Endothelial cell (in vitro differentiated cells): ENCODE measurements around the gene GARRE1. TPM values are rescaled to one million over a fixed set of nuclear protein-coding genes. Genes with fewer than 3 reads are reported as not detected.
"Not testable (repeated sequence)": the region's sequence is repeated elsewhere in the genome, so short reads cannot be mapped to it uniquely, and the experiment has no call there.

ENCODE experiments used
- DNase-seq: peaks from one replicate; pipeline ENCODE4 v3.0.0; 2021; ENCODE audit warnings: low spot score
- H3K27ac Mint-ChIP-seq: one replicate; pipeline ENCODE4 v1.8.0; 2021; ENCODE audit warnings: mixed read lengths, inconsistent platforms; ENCODE audit not compliant: unreplicated experiment
- H3K27me3 Mint-ChIP-seq: one replicate; pipeline ENCODE4 v1.8.0; 2021; ENCODE audit warnings: mild to moderate bottlenecking, moderate library complexity, mixed read lengths, inconsistent platforms; ENCODE audit not compliant: unreplicated experiment
- H3K36me3 Mint-ChIP-seq: one replicate; pipeline ENCODE4 v1.8.0; 2021; ENCODE audit warnings: mild to moderate bottlenecking, low read depth, mixed read lengths, inconsistent platforms; ENCODE audit not compliant: unreplicated experiment
- H3K4me1 Mint-ChIP-seq: one replicate; pipeline ENCODE4 v1.8.0; 2021; ENCODE audit warnings: mild to moderate bottlenecking, mixed read lengths, inconsistent platforms; ENCODE audit not compliant: unreplicated experiment
- H3K4me3 Mint-ChIP-seq: one replicate; pipeline ENCODE4 v1.8.0; 2021; ENCODE audit warnings: mild to moderate bottlenecking, mixed read lengths, inconsistent platforms; ENCODE audit not compliant: unreplicated experiment
- H3K9me3 Mint-ChIP-seq: one replicate; pipeline ENCODE4 v1.8.0; 2021; ENCODE audit warnings: mixed read lengths, inconsistent platforms; ENCODE audit not compliant: unreplicated experiment
- CTCF ChIP-seq: fragments of 200-600 bp; sonication (generic); IDR thresholded peaks from one replicate; pipeline ENCODE4 v1.5.0; 2021; ENCODE audit warnings: antibody characterized with exemption; ENCODE audit not compliant: unreplicated experiment
- total RNA-seq: library from RNA; stranded (reverse); fragmentation: NEBNext Ultra II Directional; extraction: Animal tissue kit (Norgen Biotek cat#: 25700); gene quantifications from one replicate; pipeline ENCODE4 v1.2.1, GENCODE V29; 2021; ENCODE audit not compliant: unreplicated experiment

The GARRE1 gene
- total RNA-seq, 1 donor from 2014 or later = 49.0 TPM

- TF ChIP-seq CTCF = no peak
- H3K36me3 Mint-ChIP-seq = no peaks in the 10 kb centered on the region
Measured at GRCh38 chr19:34213283-34213682, 41.1 kb upstream of the GARRE1 start.

GRCh38 chr19:34214040-34214439, 40.3 kb upstream of the GARRE1 start:
- no peak for DNase-seq
- no peak for TF ChIP-seq CTCF
- H3K36me3 Mint-ChIP-seq = no peaks in the 10 kb centered on the region
- no peaks in the 10 kb centered on the region for H3K9me3 Mint-ChIP-seq
- no peak overlapping the region for H3K27ac Mint-ChIP-seq
- H3K4me1 Mint-ChIP-seq = no peaks in the 10 kb centered on the region
- H3K4me3 Mint-ChIP-seq = no peak overlapping the region
- H3K27me3 Mint-ChIP-seq = peaks cover 3% of the 10 kb centered on the region

More at GRCh38 chr19:34213283-34213682, 41.1 kb upstream of the GARRE1 start:
- Mint-ChIP-seq H3K9me3 (no peaks in the 10 kb centered on the region), H3K27ac (no peak overlapping the region), H3K4me3 (no peak overlapping the region), H3K4me1 (no peaks in the 10 kb centered on the region), H3K27me3 (peaks cover 3% of the 10 kb centered on the region)
- no peak for DNase-seq

GRCh38 chr19:34215006-34215665, 39.2 kb upstream of the GARRE1 start:
- Mint-ChIP-seq H3K36me3 (peaks cover 7% of the 10 kb centered on the region), H3K4me3 (no peak overlapping the region), H3K9me3 (no peaks in the 10 kb centered on the region), H3K27me3 (peaks cover 3% of the 10 kb centered on the region), H3K27ac (no peak overlapping the region), H3K4me1 (no peaks in the 10 kb centered on the region)
- TF ChIP-seq CTCF = no peak
- no peak for DNase-seq

- no peak overlapping the region for H3K4me3 Mint-ChIP-seq
- H3K4me1 Mint-ChIP-seq = no peaks in the 10 kb centered on the region
- TF ChIP-seq CTCF = no peak
- H3K27me3 Mint-ChIP-seq = peaks cover 3% of the 10 kb centered on the region
- no peak for DNase-seq
- H3K9me3 Mint-ChIP-seq = no peaks in the 10 kb centered on the region
- peaks cover 12% of the 10 kb centered on the region for H3K36me3 Mint-ChIP-seq
- H3K27ac Mint-ChIP-seq = no peak overlapping the region
Measured at GRCh38 chr19:34215666-34216038, 38.7 kb upstream of the GARRE1 start.

GRCh38 chr19:34216745-34217219, 37.6 kb upstream of the GARRE1 start:
- H3K36me3 Mint-ChIP-seq = peaks cover 18% of the 10 kb centered on the region
- not testable (repeated sequence) for H3K27ac Mint-ChIP-seq, H3K4me1 Mint-ChIP-seq, H3K4me3 Mint-ChIP-seq, H3K27me3 Mint-ChIP-seq, DNase-seq, H3K9me3 Mint-ChIP-seq
